HepG2 (cell line): Measurements from ENCODE around the gene GRAMD1A. TPM values are rescaled to one million over a fixed set of nuclear protein-coding genes. Genes with fewer than 3 reads are reported as not detected.

Experiments
- ATAC-seq: fragments of 200-7000 bp; cut with Tn5 transposase; 3 replicates; pipeline ENCODE4 v1.9.1; 2020; ENCODE audit warnings: mild to moderate bottlenecking, moderate library complexity
- BruUV-seq: library from RNA; stranded (reverse); fragments of 400-500 nt; replicated peaks from 2 replicates; lab custom pipeline; 2021; lab: Mats Ljungman, UMichigan
- CTCF ChIA-PET: fragments of 300-600 bp; formaldehyde crosslinking; extraction: SDS; loops from one replicate; lab custom pipeline; 2021; ENCODE audit warnings: low total read pairs, inconsistent platforms, low intra/inter-chr PET ratio; lab: Yijun Ruan, JAX
- POLR2A ChIA-PET: fragments of 350-600 bp; sonication (Branson Sonifier 250); formaldehyde crosslinking; loops from one replicate; lab custom pipeline; 2020; ENCODE audit warnings: antibody characterized with exemption, inconsistent platforms; lab: Yijun Ruan, JAX
- DNase-seq: peaks from one replicate; pipeline ENCODE4 v3.0.0-alpha.2; 2015; ENCODE audit warnings: low spot score
- FAIRE-seq: peaks from 3 replicates; lab custom pipeline; 2011; peaks lifted over from hg19 to GRCh38; lab: Jason Lieb, UNC
- H2AFZ ChIP-seq: one replicate; pipeline ENCODE4 v1.6.1; 2011; ENCODE audit warnings: low read length, inconsistent platforms
- H3K27ac ChIP-seq: fragments of 300-600 bp; 3 replicates; pipeline ENCODE4 v1.8.0; 2011; ENCODE audit warnings: mixed run types, mild to moderate bottlenecking, mixed read lengths, low read length, inconsistent platforms; ENCODE audit not compliant: insufficient read depth; ENCODE audit errors: extremely low read length
- H3K27me3 ChIP-seq, 2 experiments: fragments of 200-600 bp in 1 of 2; 2 replicates in 1 of 2; 3 replicates in 1 of 2; pipeline versions ENCODE4 v1.6.0 to v1.8.0; 2011; ENCODE audit warnings: low read length in 2 of 2, mild to moderate bottlenecking in 2 of 2, moderate library complexity in 2 of 2, inconsistent platforms in 1 of 2; ENCODE audit not compliant: insufficient read depth in 2 of 2, control insufficient read depth in 1 of 2
- H3K36me3 ChIP-seq, 2 experiments: fragments of 200-600 bp in 1 of 2; replicated peaks in 1 of 2; 2 replicates in 1 of 2; 3 replicates in 1 of 2; pipeline versions ENCODE4 v1.5.1 to v1.8.0; 2011; ENCODE audit warnings: low read length in 2 of 2, inconsistent platforms in 1 of 2; ENCODE audit not compliant: insufficient read depth in 2 of 2, control insufficient read depth in 1 of 2
- H3K4me1 ChIP-seq: 2 replicates; pipeline ENCODE4 v1.5.1; 2012; ENCODE audit warnings: low read length, inconsistent platforms; ENCODE audit not compliant: insufficient read depth
- H3K4me2 ChIP-seq: 2 replicates; pipeline ENCODE4 v1.6.0; 2011; ENCODE audit warnings: low read depth, low read length, inconsistent platforms
- H3K4me3 ChIP-seq, 3 experiments: fragments of 200-600 bp in 1 of 3; sonication (generic), shearing (Covaris generic) in 1 of 3; replicated peaks in 1 of 3; 2 replicates each; pipeline ENCODE4 v1.5.1; 2011 to 2016; ENCODE audit warnings: low read length in 3 of 3, inconsistent platforms in 2 of 3, low read depth in 2 of 3, mild to moderate bottlenecking in 2 of 3, control low read depth in 1 of 3, mixed read lengths in 1 of 3; ENCODE audit not compliant: insufficient read depth in 1 of 3
- H3K79me2 ChIP-seq: one replicate; pipeline ENCODE4 v1.6.1; 2011; ENCODE audit warnings: low read length, inconsistent platforms; ENCODE audit not compliant: insufficient read depth
- H3K9ac ChIP-seq: 2 replicates; pipeline ENCODE4 v1.6.0; 2011; ENCODE audit warnings: mild to moderate bottlenecking, low read depth, low read length, inconsistent platforms; ENCODE audit not compliant: insufficient read depth
- H3K9me3 ChIP-seq: 2 replicates; pipeline ENCODE4 v1.5.1; 2012; ENCODE audit warnings: mild to moderate bottlenecking, low read length
- H4K20me1 ChIP-seq: 2 replicates; pipeline ENCODE4 v1.6.0; 2011; ENCODE audit warnings: inconsistent platforms, mild to moderate bottlenecking, low read length, moderate library complexity; ENCODE audit not compliant: insufficient read depth
- HMG20B ChIP-seq: conservative IDR thresholded peaks from 2 replicates; pipeline ENCODE4 v1.6.1; 2016; ENCODE audit warnings: missing genetic modification reagents, missing compliant biosample characterization
- HMGXB3 ChIP-seq: sonication (generic); formaldehyde crosslinking; IDR thresholded peaks from 2 replicates; pipeline ENCODE4 v1.4.0; 2020; ENCODE audit warnings: missing genetic modification reagents, borderline replicate concordance
- MAFK ChIP-seq, 2 experiments: IDR thresholded peaks in 1 of 2; conservative IDR thresholded peaks in 1 of 2; 2 replicates each; pipeline ENCODE4 v1.6.1; 2011; ENCODE audit warnings: improper control_type of control experiment in 2 of 2, low read length in 2 of 2
- NFE2L2 ChIP-seq: fragments of 150-350 bp; IDR thresholded peaks from 2 replicates; pipeline ENCODE4 v1.6.1; 2014; ENCODE audit warnings: low read length
- ZNF552 ChIP-seq: sonication (generic); formaldehyde crosslinking; IDR thresholded peaks from 2 replicates; pipeline ENCODE4 v1.9.0; 2022; ENCODE audit warnings: missing genetic modification reagents, mild to moderate bottlenecking, borderline replicate concordance
- WGBS: methylation state at CpG from one replicate; pipeline ENCODE4 v1.1.6; 2017; ENCODE audit warnings: low lambda C conversion rate; 5-methylcytosine and 5-hydroxymethylcytosine counted together
- in situ Hi-C: cut with HindIII; loops from 2 replicates; pipeline ENCODE4 v1.10.0; 2017; ENCODE audit warnings: low pct_unique_long_range_greater_than_20kb; ENCODE audit not compliant: extremely low pct_ligation_motif_present
- intact Hi-C: fragments of 100-400 bp; cut with micrococcal nuclease; formaldehyde crosslinking; loops from one replicate; pipeline ENCODE4 v1.10.0; 2022; ENCODE audit not compliant: unreplicated experiment
- polyA plus RNA-seq, 8 experiments: library from polyadenylated mRNA; depleted of rRNA in 3 of 8; stranded (reverse) in 7 of 8; unstranded in 1 of 8; fragments of >200 nt; fragmentation: Illumina TruSeq in 4 of 8; extraction: Trizol in 4 of 8; gene quantifications; 2 replicates each; pipeline versions ENCODE4 v1.2.1 to v1.2.3, GENCODE V29; 2011 to 2016; ENCODE audit warnings: low read depth in 4 of 8, missing spikeins in 1 of 8, mixed read lengths in 1 of 8; ENCODE audit not compliant: insufficient read depth in 1 of 8
- total RNA-seq, 5 experiments: library from RNA; depleted of rRNA; stranded (reverse); fragments of >200 nt; fragmentation: Illumina TruSeq; extraction: Trizol; gene quantifications; 2 replicates each; pipeline ENCODE4 v1.2.3, GENCODE V29; 2016; ENCODE audit warnings: low read depth in 1 of 5

GRAMD1A gene
- total and polyA plus RNA-seq, 2 of the 13 experiments (the other 11 are each of a cell fraction or from before 2014, with no cell fraction given), result 14.7 to 181 TPM

GRCh38 chr19:34979819-34980640, 20.1 kb upstream of the GRAMD1A start (continued):
- TF ChIP-seq HMGXB3 (CRISPR knock-in tag) (no peak), HMG20B (CRISPR knock-in tag) (no peak)
- TF ChIP-seq, all 625 proteins: peak for 0

- POLR2A ChIA-PET, result no interaction called here
- in situ Hi-C loops, result no loop called here
Measured at GRCh38 chr19:34982275-34982674, 17.8 kb upstream of the GRAMD1A start.

More at GRCh38 chr19:34982275-34982674, 17.8 kb upstream of the GRAMD1A start:
- CTCF ChIA-PET, result no interaction called here
- BruUV-seq, result no TSS peak
- 63% methylated on average over 5 of the region's 5 CpGs for WGBS
- Histone ChIP-seq H4K20me1 (no peaks in the 10 kb centered on the region), H3K4me1 (peaks cover 29% of the 10 kb centered on the region), H3K9me3 (peaks cover 2% of the 10 kb centered on the region), H3K4me2 (no peak overlapping the region), H3K36me3 (no peaks in the 10 kb centered on the region), H3K27ac (no peak overlapping the region), H3K27me3 (peaks cover 0 to 3% of the 10 kb centered on the region in 2 experiments; a peak in 2 of 5 replicates), H3K79me2 (no peaks in the 10 kb centered on the region), H2AFZ (no peak overlapping the region), H3K4me3 (no peak overlapping the region), H3K9ac (no peak overlapping the region)
- TF ChIP-seq NFE2L2 (peak; percentile 12; the same call in 1 of the 2 replicates), ZNF552 (CRISPR knock-in tag) (no peak), HMGXB3 (CRISPR knock-in tag) (no peak), MAFK (conservative IDR thresholded peaks at IDR 0.05 in 1 of 2, IDR thresholded peaks at IDR 0.05 in 1 of 2; ENCODE audit: low read length in 2 of 2) (peak in 1 of 2 experiments; percentile 18; a peak in 1 of 4 replicates)
- DNase-seq (no peak), FAIRE-seq (no peak), ATAC-seq (no peak)
- intact Hi-C loops, result no loop called here
